ENCODE measurements around the gene SLC6A15. TPM values are rescaled to one million over a fixed set of nuclear protein-coding genes. Genes with fewer than 3 reads are reported as not detected.

The SLC6A15 gene
- total RNA-seq, 2 donors from 2014 or later: 4.2 to 4.7 TPM

DNA sequence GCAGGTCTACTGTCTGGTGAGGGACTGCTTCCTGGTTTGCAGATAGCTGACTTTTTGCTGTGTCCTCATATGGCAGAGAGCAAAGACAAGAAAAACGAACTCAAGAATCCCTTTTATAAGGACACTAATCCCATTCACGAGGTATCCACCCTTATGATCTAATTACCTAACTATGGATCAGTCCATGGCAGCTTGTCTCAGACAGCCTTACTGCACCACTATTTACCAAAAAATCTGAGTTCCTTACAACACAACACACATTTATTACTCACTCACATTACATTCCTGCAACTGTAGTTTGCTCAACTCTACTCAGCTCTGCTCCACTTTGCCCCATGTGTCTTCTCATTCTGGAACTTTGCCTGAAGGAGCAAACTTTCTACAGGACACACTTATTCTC is 10.1 kb upstream of the SLC6A15 start:
- no peak overlapping the region for H3K27ac Mint-ChIP-seq
- H3K4me3 Mint-ChIP-seq: no peak overlapping the region
- no peaks in the 10 kb centered on the region for H3K4me1 Mint-ChIP-seq
- no peaks in the 10 kb centered on the region for H3K36me3 Mint-ChIP-seq (ENCODE audit: low read depth)
- H3K9me3 Mint-ChIP-seq: no peaks in the 10 kb centered on the region
- H3K27me3 Mint-ChIP-seq (ENCODE audit: insufficient read depth): no peaks in the 10 kb centered on the region
- H3K4me3 ChIP-seq (ENCODE audit: low read length): no peak overlapping the region
- no peak overlapping the region for H3K27ac ChIP-seq (ENCODE audit: low read depth, low read length)
- H3K9me3 ChIP-seq (ENCODE audit: control insufficient read depth, low read length): no peaks in the 10 kb centered on the region
- TF ChIP-seq, protein P1, sequence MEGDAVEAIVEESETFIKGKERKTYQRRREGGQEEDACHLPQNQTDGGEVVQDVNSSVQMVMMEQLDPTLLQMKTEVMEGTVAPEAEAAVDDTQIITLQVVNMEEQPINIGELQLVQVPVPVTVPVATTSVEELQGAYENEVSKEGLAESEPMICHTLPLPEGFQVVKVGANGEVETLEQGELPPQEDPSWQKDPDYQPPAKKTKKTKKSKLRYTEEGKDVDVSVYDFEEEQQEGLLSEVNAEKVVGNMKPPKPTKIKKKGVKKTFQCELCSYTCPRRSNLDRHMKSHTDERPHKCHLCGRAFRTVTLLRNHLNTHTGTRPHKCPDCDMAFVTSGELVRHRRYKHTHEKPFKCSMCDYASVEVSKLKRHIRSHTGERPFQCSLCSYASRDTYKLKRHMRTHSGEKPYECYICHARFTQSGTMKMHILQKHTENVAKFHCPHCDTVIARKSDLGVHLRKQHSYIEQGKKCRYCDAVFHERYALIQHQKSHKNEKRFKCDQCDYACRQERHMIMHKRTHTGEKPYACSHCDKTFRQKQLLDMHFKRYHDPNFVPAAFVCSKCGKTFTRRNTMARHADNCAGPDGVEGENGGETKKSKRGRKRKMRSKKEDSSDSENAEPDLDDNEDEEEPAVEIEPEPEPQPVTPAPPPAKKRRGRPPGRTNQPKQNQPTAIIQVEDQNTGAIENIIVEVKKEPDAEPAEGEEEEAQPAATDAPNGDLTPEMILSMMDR (conservative IDR thresholded peaks at IDR 0.05): no peak
- H3K4me1 ChIP-seq (ENCODE audit: control insufficient read depth, insufficient read depth, low read length): no peaks in the 10 kb centered on the region
- H3K9ac ChIP-seq (ENCODE audit: extremely low read depth, low read length, poor library complexity, severe bottlenecking): no peak overlapping the region
- DNase-seq: no peak
- H3K36me3 ChIP-seq (ENCODE audit: control insufficient read depth, insufficient read depth, low read length): no peaks in the 10 kb centered on the region
- no peaks in the 10 kb centered on the region for H3K27me3 ChIP-seq (ENCODE audit: control insufficient read depth, insufficient read depth, low read length, poor library complexity, severe bottlenecking)
- WGBS, 2 experiments (ENCODE audit: insufficient coverage in 1 of 2, insufficient read length in 1 of 2): 78 to 89% methylated on average over 2 of the region's 2 CpGs

DNA sequence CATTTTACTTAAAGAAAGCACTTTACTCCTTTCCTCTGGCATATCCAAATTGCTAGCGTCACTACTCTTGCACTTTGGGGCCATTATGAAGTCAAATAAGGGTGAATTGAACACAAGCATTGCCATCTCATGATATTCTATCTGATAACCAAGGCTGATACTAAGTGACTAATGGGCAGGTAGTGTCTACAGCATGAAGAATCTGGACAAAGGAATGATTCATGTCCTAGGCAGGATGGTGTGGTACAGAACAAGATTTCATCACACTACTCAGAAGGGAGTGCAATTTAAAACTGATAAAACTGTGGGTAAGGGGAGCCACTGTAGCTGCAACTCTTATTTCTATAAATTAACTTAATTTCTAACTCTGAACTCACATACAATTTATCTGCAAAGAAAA is 7.7 kb upstream of the SLC6A15 start:
- no peaks in the 10 kb centered on the region for H3K27me3 Mint-ChIP-seq (ENCODE audit: insufficient read depth)
- no peaks in the 10 kb centered on the region for H3K36me3 Mint-ChIP-seq (ENCODE audit: low read depth)
- Histone ChIP-seq H3K27me3 (ENCODE audit: control insufficient read depth, insufficient read depth, low read length, poor library complexity, severe bottlenecking) (peaks cover 5% of the 10 kb centered on the region), H3K4me3 (ENCODE audit: low read length) (no peak overlapping the region), H3K36me3 (ENCODE audit: control insufficient read depth, insufficient read depth, low read length) (no peaks in the 10 kb centered on the region), H3K9me3 (ENCODE audit: control insufficient read depth, low read length) (no peaks in the 10 kb centered on the region), H3K4me1 (ENCODE audit: control insufficient read depth, insufficient read depth, low read length) (no peaks in the 10 kb centered on the region), H3K9ac (ENCODE audit: extremely low read depth, low read length, poor library complexity, severe bottlenecking) (no peak overlapping the region), H3K27ac (ENCODE audit: low read depth, low read length) (no peak overlapping the region)
- TF ChIP-seq, protein P1 (conservative IDR thresholded peaks at IDR 0.05): no peak
- no peak overlapping the region for H3K4me3 Mint-ChIP-seq
- H3K4me1 Mint-ChIP-seq: no peaks in the 10 kb centered on the region
- H3K27ac Mint-ChIP-seq: no peak overlapping the region
- H3K9me3 Mint-ChIP-seq: no peaks in the 10 kb centered on the region
- WGBS, 2 experiments (ENCODE audit: insufficient coverage in 1 of 2, insufficient read length in 1 of 2): 82 to 88% methylated on average over 1 of the region's 1 CpG
- no peak for DNase-seq

DNA sequence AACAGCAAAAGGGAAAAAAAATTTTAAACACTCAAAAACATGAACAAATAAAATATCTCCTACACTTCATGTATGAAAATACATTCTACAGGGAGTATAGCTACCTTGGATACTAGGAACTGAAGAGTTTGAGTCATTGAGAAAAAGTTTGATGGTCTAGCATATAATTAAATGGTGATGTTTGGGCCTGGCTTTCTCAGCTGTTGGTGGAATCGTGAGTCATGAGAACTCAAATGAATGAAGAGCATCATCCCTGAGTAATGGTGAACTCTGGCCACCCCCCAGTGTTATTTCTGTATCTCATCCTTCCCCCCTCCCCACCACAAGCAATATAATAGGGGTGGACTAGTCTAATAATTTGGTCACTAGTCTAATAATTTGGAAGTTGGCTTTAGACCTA is 6.7 kb upstream of the SLC6A15 start:
- Mint-ChIP-seq H3K4me3 (no peak overlapping the region), H3K36me3 (ENCODE audit: low read depth) (no peaks in the 10 kb centered on the region), H3K27ac (no peak overlapping the region), H3K27me3 (ENCODE audit: insufficient read depth) (peaks cover 3% of the 10 kb centered on the region), H3K4me1 (no peaks in the 10 kb centered on the region), H3K9me3 (no peaks in the 10 kb centered on the region)
- no peaks in the 10 kb centered on the region for H3K36me3 ChIP-seq (ENCODE audit: control insufficient read depth, insufficient read depth, low read length)
- H3K27ac ChIP-seq (ENCODE audit: low read depth, low read length): no peak overlapping the region
- H3K9ac ChIP-seq (ENCODE audit: extremely low read depth, low read length, poor library complexity, severe bottlenecking): no peak overlapping the region
- no peak overlapping the region for H3K4me3 ChIP-seq (ENCODE audit: low read length)
- H3K27me3 ChIP-seq (ENCODE audit: control insufficient read depth, insufficient read depth, low read length, poor library complexity, severe bottlenecking): peaks cover 12% of the 10 kb centered on the region
- no peaks in the 10 kb centered on the region for H3K9me3 ChIP-seq (ENCODE audit: control insufficient read depth, low read length)
- TF ChIP-seq, protein P1 (conservative IDR thresholded peaks at IDR 0.05): no peak
- no peak for DNase-seq
- 89% methylated on average over 1 of the region's 1 CpG; no CpG with 5 or more reads in 1 of the 2 experiments for WGBS, 2 experiments (ENCODE audit: insufficient coverage in 1 of 2, insufficient read length in 1 of 2)
- H3K4me1 ChIP-seq (ENCODE audit: control insufficient read depth, insufficient read depth, low read length): no peaks in the 10 kb centered on the region
